NT2/D1 (cell line): ENCODE results near the gene PTPN14.

Source experiments
- YY1 ChIP-seq: IDR thresholded peaks from 2 replicates; pipeline ENCODE4 v1.6.1; 2011; ENCODE audit not compliant: insufficient read length, insufficient read depth
- ZNF274 ChIP-seq: IDR thresholded peaks from 2 replicates; pipeline ENCODE4 v1.6.1; 2011; ENCODE audit warnings: mild to moderate bottlenecking, low read depth, low read length

- TF ChIP-seq ZNF274 (no peak), YY1 (no peak)
These were observed 19.9 kb upstream of the PTPN14 start for GRCh38 chr1:214571281-214571680.
